Measurements from ENCODE around the gene NTN1.
A peak's percentile ranks its signal among the peaks of the same experiment; 100 is the strongest.
"Not testable (repeated sequence)": the region's sequence is repeated elsewhere in the genome, so short reads cannot be mapped to it uniquely, and the experiment has no call there.

Gene NTN1

GRCh38 chr17:9244066-9245052 is 223.0 kb downstream of the NTN1 start:
- no peak for DNase-seq (ENCODE audit: low spot score)

GRCh38 chr17:9247401-9247938 is 226.2 kb downstream of the NTN1 start:
- DNase-seq (ENCODE audit: low spot score): peak; percentile 71

GRCh38 chr17:9249245-9249953 is 228.1 kb downstream of the NTN1 start:
- no peak for DNase-seq (ENCODE audit: low spot score)

- DNase-seq (ENCODE audit: low spot score): no peak
Observed at GRCh38 chr17:9251273-9251672, 230.0 kb downstream of the NTN1 start.

GRCh38 chr17:9253308-9253707 is 232.0 kb downstream of the NTN1 start:
- DNase-seq (ENCODE audit: low spot score): no peak

GRCh38 chr17:9254841-9255240 is 233.5 kb downstream of the NTN1 start:
- DNase-seq (ENCODE audit: low spot score): no peak

- no peak for DNase-seq (ENCODE audit: low spot score)
Observed at GRCh38 chr17:9255833-9256232, 234.5 kb downstream of the NTN1 start.

- DNase-seq (ENCODE audit: low spot score): no peak
Observed at GRCh38 chr17:9256361-9256750, 235.0 kb downstream of the NTN1 start.

- DNase-seq (ENCODE audit: low spot score): no peak
Observed at GRCh38 chr17:9256751-9257629, 235.7 kb downstream of the NTN1 start.

GRCh38 chr17:9257630-9257965 is 236.3 kb downstream of the NTN1 start:
- not testable (repeated sequence) for DNase-seq (ENCODE audit: low spot score)

- no peak for DNase-seq (ENCODE audit: low spot score)
Observed at GRCh38 chr17:9258115-9259015, 237.1 kb downstream of the NTN1 start.

- DNase-seq (ENCODE audit: low spot score): no peak
Observed at GRCh38 chr17:9259419-9259818, 238.1 kb downstream of the NTN1 start.

- no peak for DNase-seq (ENCODE audit: low spot score)
Observed at GRCh38 chr17:9261081-9262012, 240.0 kb downstream of the NTN1 start.

GRCh38 chr17:9266031-9266680 is 244.8 kb downstream of the NTN1 start:
- no peak for DNase-seq (ENCODE audit: low spot score)

GRCh38 chr17:9266697-9267117 is 245.4 kb downstream of the NTN1 start:
- DNase-seq (ENCODE audit: low spot score): no peak

- no peak for DNase-seq (ENCODE audit: low spot score)
Observed at GRCh38 chr17:9268546-9268945, 247.2 kb downstream of the NTN1 start.

- no peak for DNase-seq (ENCODE audit: low spot score)
Observed at GRCh38 chr17:9269350-9270035, 248.2 kb downstream of the NTN1 start.

GRCh38 chr17:9270921-9271320 is 249.6 kb downstream of the NTN1 start:
- no peak for DNase-seq (ENCODE audit: low spot score)

GRCh38 chr17:9271989-9272388 is 250.7 kb downstream of the NTN1 start:
- DNase-seq (ENCODE audit: low spot score): peak; percentile 94
